Measurements from ENCODE around the gene DENND6B. TPM values are rescaled to one million over a fixed set of nuclear protein-coding genes. Genes with fewer than 3 reads are reported as not detected.

DENND6B gene
- total and polyA plus RNA-seq, 2 of the 13 experiments (the other 11 are each of a cell fraction or from before 2014, with no cell fraction given), result 0.95 to 3.8 TPM

GRCh38 chr22:50316114-50317065 lies 10.4 kb downstream of the DENND6B start:
- ATAC-seq (no peak), FAIRE-seq (no peak), DNase-seq (ENCODE audit: low spot score) (no peak)
- Histone ChIP-seq H3K79me2 (ENCODE audit: insufficient read depth, low read length) (no peaks in the 10 kb centered on the region), H3K4me3 (replicated peaks in 1 of 3; ENCODE audit: insufficient read depth in 1 of 3, low read depth in 2 of 3, low read length in 3 of 3) (no peak overlapping the region), H3K27me3 (ENCODE audit: control insufficient read depth in 1 of 2, insufficient read depth in 2 of 2, low read length in 2 of 2) (peaks cover 0 to 1% of the 10 kb centered on the region in 2 experiments; a peak in 3 of 5 replicates), H3K9me3 (ENCODE audit: low read length) (no peaks in the 10 kb centered on the region), H3K27ac (ENCODE audit: extremely low read length, insufficient read depth, low read length) (no peak overlapping the region), H2AFZ (ENCODE audit: low read length) (no peak overlapping the region), H3K4me1 (ENCODE audit: insufficient read depth, low read length) (peaks cover 67% of the 10 kb centered on the region), H3K4me2 (ENCODE audit: low read depth, low read length) (peak overlapping the region; percentile 10; the same call in 1 of the 2 replicates), H3K36me3 (replicated peaks in 1 of 2; ENCODE audit: control insufficient read depth in 1 of 2, insufficient read depth in 2 of 2, low read length in 2 of 2) (no peaks in the 10 kb centered on the region), H4K20me1 (ENCODE audit: insufficient read depth, low read length) (no peaks in the 10 kb centered on the region), H3K9ac (ENCODE audit: insufficient read depth, low read depth, low read length) (no peak overlapping the region)
- BruUV-seq (replicated peaks), result no TSS peak
- WGBS (ENCODE audit: low lambda C conversion rate), result 39% methylated on average over 4 of the region's 45 CpGs
- intact Hi-C loops (cut with micrococcal nuclease; ENCODE audit: unreplicated experiment), result no loop called here
- TF ChIP-seq ZNF530 (CRISPR knock-in tag; IDR thresholded peaks at IDR 0.05; ENCODE audit: low read depth) (no peak), AGO1 (IDR thresholded peaks at IDR 0.05; ENCODE audit: low read depth, low read length, poor library complexity, severe bottlenecking) (peak; percentile 32), KLF13 (CRISPR knock-in tag; IDR thresholded peaks at IDR 0.05) (no peak), TFE3 (CRISPR knock-in tag; IDR thresholded peaks at IDR 0.05) (no peak), ZNF281 (CRISPR knock-in tag; IDR thresholded peaks at IDR 0.05; ENCODE audit: borderline replicate concordance) (no peak), CREM (IDR thresholded peaks at IDR 0.05) (no peak), CREM (CRISPR knock-in tag; IDR thresholded peaks at IDR 0.05) (no peak), TAF1 (CRISPR knock-in tag; IDR thresholded peaks at IDR 0.05) (0 out of 2 replicates have a peak, but pooled peaks have one; percentile 18), PITX1 (CRISPR knock-in tag; IDR thresholded peaks at IDR 0.05) (no peak), SMAD9 (CRISPR knock-in tag; IDR thresholded peaks at IDR 0.05) (no peak), ARNT (IDR thresholded peaks at IDR 0.05) (no peak), HNRNPL (IDR thresholded peaks at IDR 0.05; ENCODE audit: low read depth, low read length) (peak; percentile 63; the same call in 1 of the 2 replicates)
- POLR2A ChIA-PET, result interaction anchor here (0.7 to 0.9 kb wide), 3 partner anchors 9 to 22 kb away, joined by 3 to 6 read pairs (median 3); no protein-coding TSS in a partner anchor
- CTCF ChIA-PET (ENCODE audit: low intra/inter-chr PET ratio, low total read pairs), result interaction anchor here (1.5 kb wide), 1 partner anchor 40 kb away, joined by 3 read pairs; no protein-coding TSS in a partner anchor
- in situ Hi-C loops (cut with HindIII; ENCODE audit: extremely low pct_ligation_motif_present, low pct_unique_long_range_greater_than_20kb), result no loop called here

Measured in HepG2 (cell line).